ENCODE results near the gene OR51D1. TPM values are rescaled to one million over a fixed set of nuclear protein-coding genes. Genes with fewer than 3 reads are reported as not detected.

Gene OR51D1
- total and polyA plus RNA-seq, 9 of the 15 experiments (the other 6 are each of a cell fraction or from before 2014, with no cell fraction given): not detected

GRCh38 chr11:4658629-4659445, 21.6 kb downstream of the OR51D1 start:
- Histone ChIP-seq H3K79me2 (ENCODE audit: control insufficient read depth, insufficient read depth, low read length) (no peaks in the 10 kb centered on the region), H3K27me3 (ENCODE audit: control insufficient read depth in 2 of 2, insufficient read depth in 2 of 2, low read length in 2 of 2) (no peaks in the 10 kb centered on the region), H3K4me1 (replicated peaks in 1 of 2; ENCODE audit: control insufficient read depth in 2 of 2, insufficient read depth in 2 of 2, low read length in 2 of 2) (peaks cover 0 to 19% of the 10 kb centered on the region in 2 experiments; a peak in 4 of 5 replicates), H3K4me3 (peak overlapping the region; percentile 4; the same call in 1 of the 2 replicates), H3K9me1 (ENCODE audit: control insufficient read depth, insufficient read depth, low read length) (no peaks in the 10 kb centered on the region), H2AFZ (ENCODE audit: low read depth, low read length) (peak overlapping the region; percentile 87), H3K36me3 (ENCODE audit: control insufficient read depth, insufficient read depth, low read length) (no peaks in the 10 kb centered on the region), H3K9me3 (replicated peaks; ENCODE audit: control insufficient read depth, insufficient read depth, low read depth, low read length) (no peaks in the 10 kb centered on the region), H3K27ac (ENCODE audit: extremely low read depth, low read depth, low read length) (peak overlapping the region; percentile 79), H4K20me1 (replicated peaks; ENCODE audit: control insufficient read depth, insufficient read depth, low read length) (no peaks in the 10 kb centered on the region), H3K4me2 (ENCODE audit: insufficient read depth, low read length) (peak overlapping the region; percentile 67), H3K9ac (ENCODE audit: insufficient read depth in 1 of 2, low read depth in 2 of 2, low read length in 2 of 2) (peak overlapping the region in 1 of 2 experiments; percentile 65; a peak in 2 of 4 replicates)
- CTCF ChIA-PET (ENCODE audit: low intra/inter-chr PET ratio): no interaction called here
- DNase-seq (ENCODE audit: extremely low read depth in 1 of 4, low spot score in 3 of 4) (peak; percentile 36 to 81 (median 55)), ATAC-seq (peak; percentile 86), FAIRE-seq (peak; percentile 96)
- in situ Hi-C loops (cut with MboI): no loop called here
- WGBS (ENCODE audit: insufficient coverage, low coverage, missing lambda C conversion rate): 4% methylated on average over 5 of the region's 5 CpGs
- no TSS peak for BruUV-seq (replicated peaks)
- POLR2A ChIA-PET: interaction anchor here (0.9 kb wide), 1 partner anchor 846 kb away, joined by 3 read pairs; no protein-coding TSS in a partner anchor
- intact Hi-C loops (cut with micrococcal nuclease): no loop called here
- TF ChIP-seq ZNF551 (CRISPR knock-in tag; IDR thresholded peaks at IDR 0.05): no peak
- TF ChIP-seq ZNF766 (CRISPR knock-in tag; conservative IDR thresholded peaks at IDR 0.05): 0 out of 2 replicates have a peak, but pooled peaks have one; percentile 27
- TF ChIP-seq ARID1B (IDR thresholded peaks at IDR 0.05): peak; percentile 83
- no peak for TF ChIP-seq ZNF311 (CRISPR knock-in tag; IDR thresholded peaks at IDR 0.05)
- TF ChIP-seq ZNF124 (CRISPR knock-in tag; IDR thresholded peaks at IDR 0.05): no peak
- no peak for TF ChIP-seq BCL6 (CRISPR knock-in tag; IDR thresholded peaks at IDR 0.05)
- no peak for TF ChIP-seq SIN3A (IDR thresholded peaks at IDR 0.05; ENCODE audit: borderline replicate concordance in 2 of 2, control insufficient read depth in 1 of 2, low read depth in 2 of 2, low read length in 2 of 2)
- no peak for TF ChIP-seq NFATC3 (IDR thresholded peaks at IDR 0.05)
- TF ChIP-seq EP300 (IDR thresholded peaks at IDR 0.05; ENCODE audit: low read length): peak; percentile 78
- peak; percentile 72; the same call in 1 of the 2 replicates for TF ChIP-seq RNF2 (IDR thresholded peaks at IDR 0.05)
- TF ChIP-seq ZNF282 (CRISPR knock-in tag; IDR thresholded peaks at IDR 0.05): no peak
- TF ChIP-seq GTF2B (IDR thresholded peaks at IDR 0.05; ENCODE audit: extremely low read depth, insufficient read length): no peak
- TF ChIP-seq POLR2G (IDR thresholded peaks at IDR 0.05; ENCODE audit: low read depth, low read length): no peak
- no peak; a peak in 1 of 4 replicates for TF ChIP-seq RCOR1 (IDR thresholded peaks at IDR 0.05; ENCODE audit: borderline replicate concordance in 1 of 2, low read depth in 2 of 2, low read length in 2 of 2)
- TF ChIP-seq TEAD1 (CRISPR knock-in tag; IDR thresholded peaks at IDR 0.05): peak in 1 of 2 experiments; percentile 47; a peak in 1 of 4 replicates
- no peak for TF ChIP-seq ZNF212 (CRISPR knock-in tag; IDR thresholded peaks at IDR 0.05)
- TF ChIP-seq BRD4 (IDR thresholded peaks at IDR 0.05): no peak
- peak; percentile 71 for TF ChIP-seq CBFA2T2 (conservative IDR thresholded peaks at IDR 0.05)
- TF ChIP-seq GATA2 (CRISPR knock-in tag; IDR thresholded peaks at IDR 0.05): peak; percentile 40; the same call in 1 of the 2 replicates
- no peak for TF ChIP-seq MAX (CRISPR knock-in tag; IDR thresholded peaks at IDR 0.05)
- no peak for TF ChIP-seq SNRNP70 (optimal IDR thresholded peaks at IDR 0.05; ENCODE audit: low read depth, low read length)
- TF ChIP-seq TGIF2 (CRISPR knock-in tag; IDR thresholded peaks at IDR 0.05): no peak
- no peak for TF ChIP-seq TRIM28 (IDR thresholded peaks at IDR 0.05)

Measured in K562 (cell line).